Thymus (tissue), 11 donors: ENCODE results near the gene PDGFB. TPM values are rescaled to one million over a fixed set of nuclear protein-coding genes. Genes with fewer than 3 reads are reported as not detected.

Experiments used
- DNase-seq, 9 donors: peaks; one replicate each; pipeline ENCODE4 v3.0.0-alpha.2; 2013; ENCODE audit warnings: low spot score in 9 of 9, low read depth in 6 of 9, missing footprints in 1 of 9
- H3K27ac ChIP-seq, 2 donors: one replicate each; pipeline ENCODE4 v1.5.1; 2013; ENCODE audit warnings: control low read depth in 1 of 2, low read depth in 1 of 2, low read length in 1 of 2, mild to moderate bottlenecking in 1 of 2, moderate library complexity in 1 of 2
- H3K27me3 ChIP-seq, 2 donors: one replicate each; pipeline ENCODE4 v1.5.1; 2013; ENCODE audit warnings: low read length in 1 of 2; ENCODE audit not compliant: control insufficient read depth in 2 of 2, insufficient read depth in 1 of 2
- H3K36me3 ChIP-seq, 2 donors: one replicate each; pipeline ENCODE4 v1.5.1; 2013; ENCODE audit warnings: low read length in 1 of 2, mild to moderate bottlenecking in 1 of 2, moderate library complexity in 1 of 2; ENCODE audit not compliant: control insufficient read depth in 2 of 2, insufficient read depth in 2 of 2
- H3K4me1 ChIP-seq, 2 donors: one replicate each; pipeline ENCODE4 v1.5.1; 2013; ENCODE audit warnings: low read length in 2 of 2; ENCODE audit not compliant: control insufficient read depth in 2 of 2, insufficient read depth in 2 of 2
- H3K4me3 ChIP-seq, 2 donors: one replicate each; pipeline ENCODE4 v1.5.1; 2013; ENCODE audit warnings: low read length in 2 of 2, control low read depth in 1 of 2, mild to moderate bottlenecking in 1 of 2
- H3K9me3 ChIP-seq, 2 donors: one replicate each; pipeline ENCODE4 v1.5.1; 2013; ENCODE audit warnings: low read length in 1 of 2, mild to moderate bottlenecking in 1 of 2; ENCODE audit not compliant: control insufficient read depth in 2 of 2, insufficient read depth in 1 of 2
- WGBS: extraction: QIAGEN DNeasy Blood & Tissue Kit; methylation state at CpG from one replicate; pipeline ENCODE4 v1.1.7; 2013; 5-methylcytosine and 5-hydroxymethylcytosine counted together
- polyA plus RNA-seq: library from polyadenylated mRNA; stranded (reverse); fragments of 200-250 nt; gene quantifications from one replicate; pipeline ENCODE4 v1.2.3, GENCODE V29; 2013
- total RNA-seq: library from RNA; stranded (reverse); fragments of 120-200 nt; gene quantifications from one replicate; pipeline ENCODE4 v1.2.4, GENCODE V29; 2013
- donor health status: healthy.

Gene PDGFB
- total and polyA plus RNA-seq, 2 donors = 1.6 to 4.3 TPM

GRCh38 chr22:39177791-39178190, 67.0 kb downstream of the PDGFB start:
- Histone ChIP-seq H3K27ac (no peak overlapping the region), H3K27me3 (peaks cover 0 to 2% of the 10 kb centered on the region in 2 donors), H3K36me3 (no peaks in the 10 kb centered on the region), H3K9me3 (peaks cover 1 to 13% of the 10 kb centered on the region in 2 donors), H3K4me3 (no peak overlapping the region), H3K4me1 (peaks cover 13 to 27% of the 10 kb centered on the region in 2 donors)
- DNase-seq = no peak
- WGBS = 97% methylated on average over 9 of the region's 9 CpGs

GRCh38 chr22:39177456-39177775, 67.4 kb downstream of the PDGFB start:
- no peak overlapping the region for H3K27ac ChIP-seq
- H3K36me3 ChIP-seq = no peaks in the 10 kb centered on the region
- H3K9me3 ChIP-seq = peaks cover 1 to 11% of the 10 kb centered on the region in 2 donors
- DNase-seq = no peak
- H3K4me3 ChIP-seq = no peak overlapping the region
- H3K27me3 ChIP-seq = no peaks in the 10 kb centered on the region
- 97% methylated on average over 2 of the region's 2 CpGs for WGBS
- H3K4me1 ChIP-seq = peaks cover 13 to 29% of the 10 kb centered on the region in 2 donors

GRCh38 chr22:39176714-39177455, 67.9 kb downstream of the PDGFB start:
- no peak for DNase-seq
- Histone ChIP-seq H3K27ac (peak overlapping the region in 1 of 2 donors; percentile 47), H3K9me3 (peaks cover 0 to 6% of the 10 kb centered on the region in 2 donors), H3K36me3 (no peaks in the 10 kb centered on the region), H3K4me1 (peaks cover 13 to 33% of the 10 kb centered on the region in 2 donors), H3K4me3 (no peak overlapping the region), H3K27me3 (no peaks in the 10 kb centered on the region)
- 95% methylated on average over 14 of the region's 14 CpGs for WGBS

GRCh38 chr22:39176143-39176713, 68.6 kb downstream of the PDGFB start:
- H3K27ac ChIP-seq = peak overlapping the region in 1 of 2 donors; percentile 47
- peaks cover 17 to 40% of the 10 kb centered on the region in 2 donors for H3K4me1 ChIP-seq
- H3K36me3 ChIP-seq = no peaks in the 10 kb centered on the region
- no peaks in the 10 kb centered on the region for H3K27me3 ChIP-seq
- WGBS = 93% methylated on average over 23 of the region's 23 CpGs
- H3K4me3 ChIP-seq = no peak overlapping the region
- no peaks in the 10 kb centered on the region for H3K9me3 ChIP-seq
- no peak for DNase-seq

GRCh38 chr22:39175353-39176142, 69.2 kb downstream of the PDGFB start:
- no peak for DNase-seq
- Histone ChIP-seq H3K9me3 (no peaks in the 10 kb centered on the region), H3K27me3 (no peaks in the 10 kb centered on the region), H3K27ac (no peak overlapping the region), H3K4me1 (peaks cover 21 to 47% of the 10 kb centered on the region in 2 donors), H3K36me3 (no peaks in the 10 kb centered on the region), H3K4me3 (no peak overlapping the region)
- WGBS = 95% methylated on average over 18 of the region's 18 CpGs

GRCh38 chr22:39174498-39175352, 70.1 kb downstream of the PDGFB start:
- Histone ChIP-seq H3K4me1 (peaks cover 21 to 48% of the 10 kb centered on the region in 2 donors), H3K27me3 (peaks cover 0 to 5% of the 10 kb centered on the region in 2 donors), H3K36me3 (no peaks in the 10 kb centered on the region), H3K27ac (peak overlapping the region; percentile 92 to 93), H3K4me3 (no peak overlapping the region), H3K9me3 (no peaks in the 10 kb centered on the region)
- DNase-seq = peak; percentile 65 to 94 (median 82)
- 29% methylated on average over 22 of the region's 22 CpGs for WGBS

GRCh38 chr22:39173787-39174497, 70.8 kb downstream of the PDGFB start:
- Histone ChIP-seq H3K9me3 (no peaks in the 10 kb centered on the region), H3K27ac (peak overlapping the region; percentile 92 to 93), H3K4me1 (peaks cover 21 to 48% of the 10 kb centered on the region in 2 donors), H3K36me3 (no peaks in the 10 kb centered on the region), H3K4me3 (no peak overlapping the region), H3K27me3 (peaks cover 0 to 7% of the 10 kb centered on the region in 2 donors)
- DNase-seq = peak in 1 of 9 donors; percentile 45
- 78% methylated on average over 11 of the region's 11 CpGs for WGBS
